Heart left ventricle (tissue), 16 donors: ENCODE results near the gene CADM2. TPM values are rescaled to one million over a fixed set of nuclear protein-coding genes. Genes with fewer than 3 reads are reported as not detected.

ENCODE experiments used
- ATAC-seq, 4 donors: fragments of 200-7000 bp; cut with Tn5 transposase; one replicate each; pipeline ENCODE4 v1.9.1; 2020 to 2022; ENCODE audit warnings: moderate library complexity in 4 of 4, mild to moderate bottlenecking in 3 of 4, moderate number of reproducible peaks in 1 of 4
- DNase-seq, 5 donors: peaks; one replicate each; pipeline ENCODE4 v3.0.0-alpha.2; 2020
- H3K27ac ChIP-seq, 12 donors: fragments of 200-600 bp; sonication (generic) in 4 of 12; one replicate each; pipeline versions ENCODE4 v1.5.0 to v1.8.0; 2016 to 2022; ENCODE audit warnings: mild to moderate bottlenecking in 2 of 12
- H3K27me3 ChIP-seq, 9 donors: fragments of 200-600 bp; sonication (generic) in 2 of 9; one replicate each; pipeline versions ENCODE4 v1.5.1 to v1.8.0; 2016 to 2022; ENCODE audit warnings: mild to moderate bottlenecking in 3 of 9
- H3K36me3 ChIP-seq, 9 donors: fragments of 200-600 bp; sonication (generic) in 2 of 9; one replicate each; pipeline versions ENCODE4 v1.5.0 to v1.8.0; 2018 to 2022; ENCODE audit warnings: mild to moderate bottlenecking in 2 of 9
- H3K4me1 ChIP-seq, 12 donors: fragments of 200-600 bp; sonication (generic) in 4 of 12; one replicate each; pipeline versions ENCODE4 v1.5.0 to v1.8.0; 2016 to 2022; ENCODE audit warnings: mild to moderate bottlenecking in 3 of 12
- H3K4me3 ChIP-seq, 12 donors: fragments of 200-600 bp; sonication (generic) in 4 of 12; one replicate each; pipeline versions ENCODE4 v1.5.0 to v1.8.0; 2017 to 2022; ENCODE audit warnings: mild to moderate bottlenecking in 9 of 12, moderate library complexity in 4 of 12
- H3K9me3 ChIP-seq, 12 donors: fragments of 200-600 bp; sonication (generic) in 4 of 12; one replicate each; pipeline versions ENCODE4 v1.5.0 to v1.8.0; 2016 to 2022; ENCODE audit warnings: mild to moderate bottlenecking in 1 of 12
- POLR2A ChIP-seq, 2 donors: fragments of 450-650 bp; IDR thresholded peaks; one replicate each; pipeline ENCODE4 v1.6.1; 2017; ENCODE audit warnings: antibody characterized with exemption in 2 of 2, mild to moderate bottlenecking in 2 of 2, moderate library complexity in 2 of 2
- WGBS, 4 donors: extraction: QIAGEN DNeasy Blood & Tissue Kit in 2 of 4; methylation state at CpG; one replicate each; pipeline versions ENCODE4 v1.1.5 to v1.1.7; 2013 to 2018; 5-methylcytosine and 5-hydroxymethylcytosine counted together
- intact Hi-C, 10 donors: fragments of 100-400 bp; cut with DNase I; formaldehyde crosslinking; loops; one replicate each; pipeline versions ENCODE4 v1.11.1 to v1.14.2; 2022
- polyA plus RNA-seq, 2 donors: library from polyadenylated mRNA; stranded (reverse); fragments of 200-250 nt; gene quantifications; one replicate each; pipeline ENCODE4 v1.2.3, GENCODE V29; 2013
- total RNA-seq, 9 donors: library from RNA; depleted of rRNA in 2 of 9; stranded (reverse); fragments of >200 nt in 2 of 9; fragmentation: NEBNext Ultra II Directional in 3 of 9; extraction: Animal tissue kit (Norgen Biotek cat#: 25700) in 3 of 9; gene quantifications; one replicate each; pipeline versions ENCODE4 v1.1.0 to v1.2.4, GENCODE V29; 2016 to 2023
- TF ChIP-seq, protein P1 (sequence below), 12 donors: fragments of 200-600 bp; sonication (generic) in 4 of 12; IDR thresholded peaks; one replicate each; pipeline versions ENCODE4 v1.5.0 to v1.8.0; 2018 to 2022; ENCODE audit warnings: antibody characterized with exemption in 12 of 12, mild to moderate bottlenecking in 5 of 12
- donor health status: ischemic (EF 13 %, LVEDD 7.1; RV severe dilation, severe dysfunction).
- donor health status: healthy with polysubstance abuse.
- donor health status: DM: no; HTN: yes; CAD: no.
- donor health status: DM: no; HTN: no; CAD: no.
- donor health status: ischemic (EF 25% LVEDD 6.9; RV normal size, moderate dysfunction).
- donor health status: ischemic (EF 25% LVEDD 5.7; RV mildly dilated, moderate dysfunction).
- donor health status: healthy.
- donor health status: DM: yes; HTN: yes; CAD: no.
- donor health status: ischemic (EF 35%, LVEDD 5.7; RV mildly dilated, moderate dysfunction).
- donor health status: nonischemic (EF 11% LVEDD 7.7; RV severe dilation, severe dysfunction).
- donor health status: DM: yes; HTN: yes; CAD: no.
- donor health status: PGD.
- donor health status: ischemic (EF 29% LVEDD 5.4; RV normal size, mild dysfunction).
- donor health status: nonischemic (EF 23%, LVEDD 6.1; RV moderate dilation, normal function).

The CADM2 gene
- total and polyA plus RNA-seq, 11 donors: 0.19 to 2.3 (median 0.69) TPM

DNA sequence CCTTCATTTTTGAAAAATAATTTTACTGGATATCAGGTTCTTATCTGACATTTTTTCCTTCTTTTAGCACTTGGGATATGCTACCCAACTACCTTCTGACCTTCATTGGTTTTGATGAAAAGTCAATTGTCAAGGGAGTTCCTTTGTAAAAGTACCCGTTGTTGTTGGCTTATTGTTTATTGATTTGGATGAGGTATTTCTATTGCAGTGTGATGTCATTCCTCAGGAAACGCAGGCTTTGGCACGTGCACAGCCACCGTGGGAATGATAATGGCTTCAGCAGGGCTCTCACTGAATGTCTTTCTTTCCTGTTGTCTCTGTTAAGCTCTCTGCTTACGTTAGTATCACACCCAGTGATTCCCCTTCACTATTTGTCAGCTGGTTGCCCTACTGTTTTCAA lies 944.6 kb downstream of the CADM2 start:
- no peak overlapping the region for H3K27ac ChIP-seq
- no peaks in the 10 kb centered on the region for H3K36me3 ChIP-seq
- intact Hi-C loops: no loop called here
- ATAC-seq (no peak), DNase-seq (no peak)
- TF ChIP-seq POLR2A (IDR thresholded peaks at IDR 0.05): no peak
- TF ChIP-seq, protein P1, sequence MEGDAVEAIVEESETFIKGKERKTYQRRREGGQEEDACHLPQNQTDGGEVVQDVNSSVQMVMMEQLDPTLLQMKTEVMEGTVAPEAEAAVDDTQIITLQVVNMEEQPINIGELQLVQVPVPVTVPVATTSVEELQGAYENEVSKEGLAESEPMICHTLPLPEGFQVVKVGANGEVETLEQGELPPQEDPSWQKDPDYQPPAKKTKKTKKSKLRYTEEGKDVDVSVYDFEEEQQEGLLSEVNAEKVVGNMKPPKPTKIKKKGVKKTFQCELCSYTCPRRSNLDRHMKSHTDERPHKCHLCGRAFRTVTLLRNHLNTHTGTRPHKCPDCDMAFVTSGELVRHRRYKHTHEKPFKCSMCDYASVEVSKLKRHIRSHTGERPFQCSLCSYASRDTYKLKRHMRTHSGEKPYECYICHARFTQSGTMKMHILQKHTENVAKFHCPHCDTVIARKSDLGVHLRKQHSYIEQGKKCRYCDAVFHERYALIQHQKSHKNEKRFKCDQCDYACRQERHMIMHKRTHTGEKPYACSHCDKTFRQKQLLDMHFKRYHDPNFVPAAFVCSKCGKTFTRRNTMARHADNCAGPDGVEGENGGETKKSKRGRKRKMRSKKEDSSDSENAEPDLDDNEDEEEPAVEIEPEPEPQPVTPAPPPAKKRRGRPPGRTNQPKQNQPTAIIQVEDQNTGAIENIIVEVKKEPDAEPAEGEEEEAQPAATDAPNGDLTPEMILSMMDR (IDR thresholded peaks at IDR 0.05): no peak
- no peaks in the 10 kb centered on the region for H3K9me3 ChIP-seq
- H3K4me1 ChIP-seq: no peaks in the 10 kb centered on the region
- 38 to 47% (median 40%) methylated on average over 5 of the region's 5 CpGs for WGBS, 4 donors
- H3K27me3 ChIP-seq: no peaks in the 10 kb centered on the region
- H3K4me3 ChIP-seq: no peak overlapping the region

DNA sequence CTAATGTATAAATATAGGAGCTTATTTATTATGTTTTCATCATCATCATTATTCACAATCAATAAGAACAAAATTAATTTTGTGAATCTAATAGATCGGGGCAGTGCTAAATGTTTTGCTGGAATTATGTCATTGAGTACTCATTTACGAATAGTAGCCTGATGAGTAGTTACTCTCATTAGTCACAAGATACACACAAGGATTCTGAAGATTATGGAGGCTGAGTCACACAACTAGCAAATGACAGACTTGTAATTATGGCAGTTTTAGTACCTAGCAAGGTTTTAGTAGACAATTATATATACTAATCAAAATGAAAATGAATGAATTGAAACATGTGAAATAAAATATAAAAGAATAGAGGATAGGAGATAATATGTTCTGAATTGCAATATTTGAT lies 954.2 kb downstream of the CADM2 start:
- H3K27ac ChIP-seq: no peak overlapping the region
- no peak overlapping the region for H3K4me3 ChIP-seq
- no peak for ATAC-seq
- peaks cover 0 to 6% (median 0%) of the 10 kb centered on the region in 12 donors for H3K9me3 ChIP-seq
- no peaks in the 10 kb centered on the region for H3K27me3 ChIP-seq
- intact Hi-C loops: no loop called here
- DNase-seq: no peak
- H3K36me3 ChIP-seq: no peaks in the 10 kb centered on the region
- no peak for TF ChIP-seq POLR2A (IDR thresholded peaks at IDR 0.05)
- TF ChIP-seq, protein P1 (IDR thresholded peaks at IDR 0.05): no peak
- 67 to 85% (median 82%) methylated on average over 2 of the region's 2 CpGs for WGBS, 4 donors
- H3K4me1 ChIP-seq: no peaks in the 10 kb centered on the region

DNA sequence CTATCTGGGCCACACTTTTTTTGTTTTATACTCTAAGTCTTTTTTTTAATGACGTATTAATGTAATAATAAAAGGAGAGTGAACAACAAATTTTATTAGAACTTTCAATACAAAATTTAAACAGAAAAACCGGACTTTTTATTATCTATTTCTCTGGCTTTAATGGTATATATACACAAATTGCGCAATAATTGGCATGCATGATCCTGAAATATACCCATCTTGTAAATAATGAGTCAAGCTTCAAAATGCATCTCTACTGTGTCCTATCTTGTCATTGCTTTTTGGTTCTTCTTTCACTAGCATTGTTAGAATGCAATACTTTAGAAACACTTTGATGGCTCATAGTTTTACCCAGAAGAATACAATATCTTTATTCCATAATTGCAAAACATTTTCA lies 963.6 kb downstream of the CADM2 start:
- Histone ChIP-seq H3K36me3 (no peaks in the 10 kb centered on the region), H3K27me3 (no peaks in the 10 kb centered on the region), H3K9me3 (peaks cover 0 to 6% (median 0%) of the 10 kb centered on the region in 12 donors), H3K4me3 (no peak overlapping the region), H3K27ac (no peak overlapping the region), H3K4me1 (no peaks in the 10 kb centered on the region)
- ATAC-seq (no peak), DNase-seq (no peak)
- WGBS, 4 donors: 87 to 90% (median 90%) methylated on average over 3 of the region's 3 CpGs
- intact Hi-C loops: no loop called here
- TF ChIP-seq, protein P1 (IDR thresholded peaks at IDR 0.05): no peak
- TF ChIP-seq POLR2A (IDR thresholded peaks at IDR 0.05): no peak

DNA sequence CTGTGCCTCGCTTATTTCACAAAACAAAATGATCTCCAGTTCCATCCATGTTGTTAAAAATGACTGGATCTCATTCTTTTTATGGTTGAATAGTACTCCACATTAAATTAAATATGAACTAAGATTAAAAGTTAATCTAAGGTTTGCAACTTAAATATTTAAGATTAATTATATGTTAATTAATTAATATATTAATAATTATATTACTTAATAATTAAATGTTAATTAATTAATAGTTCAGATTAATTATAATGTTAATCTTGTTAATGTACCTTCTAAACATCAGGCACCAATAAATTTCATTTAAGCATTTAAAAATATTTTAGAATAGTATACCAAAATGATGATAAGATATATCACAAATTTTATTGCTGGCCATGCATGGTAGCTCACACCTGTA lies 971.9 kb downstream of the CADM2 start:
- intact Hi-C loops: no loop called here
- Histone ChIP-seq H3K4me1 (no peaks in the 10 kb centered on the region), H3K36me3 (no peaks in the 10 kb centered on the region), H3K27ac (no peak overlapping the region), H3K4me3 (no peak overlapping the region), H3K27me3 (no peaks in the 10 kb centered on the region), H3K9me3 (no peaks in the 10 kb centered on the region)
- WGBS, 4 donors: 73 to 80% (median 76%) methylated on average over 1 of the region's 1 CpG
- ATAC-seq (no peak), DNase-seq (no peak)
- TF ChIP-seq POLR2A (IDR thresholded peaks at IDR 0.05): no peak

DNA sequence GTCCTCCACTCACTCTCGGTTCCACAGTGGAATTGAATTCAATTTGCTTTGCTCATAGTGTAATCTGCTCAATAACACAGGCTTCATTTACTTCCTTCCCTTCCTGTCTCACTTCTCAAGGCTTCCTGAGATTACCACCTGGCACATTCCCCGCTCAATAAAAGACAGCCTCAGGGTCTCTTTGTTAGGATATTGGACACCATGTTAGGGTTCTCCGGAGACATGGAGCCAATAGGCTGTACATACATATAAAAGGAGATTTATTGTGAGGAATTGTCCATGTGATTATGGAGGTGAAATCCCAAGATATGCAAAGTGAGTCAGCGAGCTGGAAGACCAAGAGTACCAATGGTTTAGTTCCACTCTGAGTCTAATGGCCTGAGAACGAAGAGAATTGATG lies 974.5 kb downstream of the CADM2 start:
- Histone ChIP-seq H3K4me1 (no peaks in the 10 kb centered on the region), H3K9me3 (no peaks in the 10 kb centered on the region), H3K36me3 (no peaks in the 10 kb centered on the region), H3K27ac (no peak overlapping the region), H3K4me3 (no peak overlapping the region), H3K27me3 (no peaks in the 10 kb centered on the region)
- WGBS, 4 donors: 71 to 81% (median 74%) methylated on average over 5 of the region's 5 CpGs
- DNase-seq: no peak
- intact Hi-C loops: no loop called here
- ATAC-seq: no peak
- no peak for TF ChIP-seq POLR2A (IDR thresholded peaks at IDR 0.05)
- TF ChIP-seq, protein P1 (IDR thresholded peaks at IDR 0.05): no peak
